Glutamatergic neuron (in vitro differentiated cells): ENCODE measurements around the gene NHEJ1. TPM values are rescaled to one million over a fixed set of nuclear protein-coding genes. Genes with fewer than 3 reads are reported as not detected.

Experiments used
- DNase-seq: peaks from one replicate; pipeline ENCODE4 v3.0.0; 2022
- H3K27ac Mint-ChIP-seq: one replicate; pipeline ENCODE4 v1.8.0; 2020; ENCODE audit warnings: mild to moderate bottlenecking, mixed read lengths, inconsistent platforms; ENCODE audit not compliant: unreplicated experiment
- H3K27me3 Mint-ChIP-seq: one replicate; pipeline ENCODE4 v1.8.0; 2020; ENCODE audit warnings: mild to moderate bottlenecking, moderate library complexity, mixed read lengths, inconsistent platforms; ENCODE audit not compliant: unreplicated experiment
- H3K36me3 Mint-ChIP-seq: one replicate; pipeline ENCODE4 v1.8.0; 2020; ENCODE audit warnings: mild to moderate bottlenecking, mixed read lengths, inconsistent platforms; ENCODE audit not compliant: unreplicated experiment
- H3K4me1 Mint-ChIP-seq: one replicate; pipeline ENCODE4 v1.8.0; 2020; ENCODE audit warnings: mild to moderate bottlenecking, low read depth, mixed read lengths, inconsistent platforms; ENCODE audit not compliant: unreplicated experiment
- H3K4me3 Mint-ChIP-seq: one replicate; pipeline ENCODE4 v1.8.0; 2020; ENCODE audit warnings: mild to moderate bottlenecking, mixed read lengths, inconsistent platforms; ENCODE audit not compliant: unreplicated experiment
- H3K9me3 Mint-ChIP-seq: one replicate; pipeline ENCODE4 v1.8.0; 2020; ENCODE audit warnings: mild to moderate bottlenecking, moderate library complexity, mixed read lengths, inconsistent platforms; ENCODE audit not compliant: unreplicated experiment
- total RNA-seq: library from RNA; stranded (reverse); fragmentation: NEBNext Ultra II Directional; extraction: Animal tissue kit (Norgen Biotek cat#: 25700); gene quantifications from one replicate; pipeline ENCODE4 v1.2.1, GENCODE V29; 2021; ENCODE audit not compliant: unreplicated experiment
- TF ChIP-seq, protein P1 (sequence below): fragments of 200-600 bp; sonication (generic); IDR thresholded peaks from one replicate; pipeline ENCODE4 v1.5.0; 2021; ENCODE audit not compliant: partially characterized antibody, unreplicated experiment

The NHEJ1 gene
- total RNA-seq, 1 donor from 2014 or later = 24.8 TPM

DNA sequence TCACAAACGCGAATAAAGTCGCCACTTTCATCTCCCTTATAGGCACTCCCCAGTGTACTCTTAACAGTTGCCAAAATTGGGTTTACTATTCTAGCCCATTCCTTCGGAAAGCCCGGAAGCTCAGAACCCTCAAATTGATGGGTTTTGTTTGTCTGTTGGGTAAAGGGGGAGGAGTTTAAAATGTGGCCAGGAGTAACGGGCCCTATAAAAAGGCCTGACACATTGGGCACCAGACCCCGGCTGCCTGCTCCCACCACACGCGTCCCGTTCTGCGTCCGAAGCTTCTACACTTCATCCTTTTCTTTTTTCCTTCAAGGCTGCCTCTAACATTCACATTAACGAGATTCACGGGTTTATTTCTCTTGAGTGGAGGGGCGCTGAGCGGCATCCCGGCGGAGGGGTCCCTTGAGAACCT lies 837 bp downstream of the NHEJ1 start:
- peaks cover 8% of the 10 kb centered on the region for H3K4me1 Mint-ChIP-seq
- no peak for DNase-seq

DNA sequence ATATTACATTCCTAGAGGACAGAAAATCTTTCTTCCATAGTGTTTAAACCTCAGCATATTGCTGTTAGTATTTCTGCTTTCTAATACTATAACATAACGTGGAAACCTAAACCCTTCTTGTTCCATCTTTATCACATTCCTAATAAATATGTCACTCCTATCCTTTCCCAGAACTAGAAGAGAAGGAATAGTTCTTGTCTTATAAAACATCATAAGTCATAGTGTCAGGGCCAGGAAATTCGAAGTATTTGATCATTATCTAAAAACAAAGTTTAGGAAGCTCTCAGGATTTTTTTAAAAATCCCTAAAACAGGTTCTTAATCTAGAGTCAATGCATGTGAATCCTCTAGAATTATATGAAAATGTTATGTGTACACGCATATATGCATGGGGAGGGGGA lies 2.0 kb downstream of the NHEJ1 start:
- peaks cover 9% of the 10 kb centered on the region for H3K27me3 Mint-ChIP-seq
- H3K36me3 Mint-ChIP-seq = no peaks in the 10 kb centered on the region
- DNase-seq = no peak
- peak overlapping the region; percentile 48 for H3K4me3 Mint-ChIP-seq
- TF ChIP-seq, protein P1, sequence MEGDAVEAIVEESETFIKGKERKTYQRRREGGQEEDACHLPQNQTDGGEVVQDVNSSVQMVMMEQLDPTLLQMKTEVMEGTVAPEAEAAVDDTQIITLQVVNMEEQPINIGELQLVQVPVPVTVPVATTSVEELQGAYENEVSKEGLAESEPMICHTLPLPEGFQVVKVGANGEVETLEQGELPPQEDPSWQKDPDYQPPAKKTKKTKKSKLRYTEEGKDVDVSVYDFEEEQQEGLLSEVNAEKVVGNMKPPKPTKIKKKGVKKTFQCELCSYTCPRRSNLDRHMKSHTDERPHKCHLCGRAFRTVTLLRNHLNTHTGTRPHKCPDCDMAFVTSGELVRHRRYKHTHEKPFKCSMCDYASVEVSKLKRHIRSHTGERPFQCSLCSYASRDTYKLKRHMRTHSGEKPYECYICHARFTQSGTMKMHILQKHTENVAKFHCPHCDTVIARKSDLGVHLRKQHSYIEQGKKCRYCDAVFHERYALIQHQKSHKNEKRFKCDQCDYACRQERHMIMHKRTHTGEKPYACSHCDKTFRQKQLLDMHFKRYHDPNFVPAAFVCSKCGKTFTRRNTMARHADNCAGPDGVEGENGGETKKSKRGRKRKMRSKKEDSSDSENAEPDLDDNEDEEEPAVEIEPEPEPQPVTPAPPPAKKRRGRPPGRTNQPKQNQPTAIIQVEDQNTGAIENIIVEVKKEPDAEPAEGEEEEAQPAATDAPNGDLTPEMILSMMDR = no peak
- H3K4me1 Mint-ChIP-seq = peaks cover 8% of the 10 kb centered on the region
- peaks cover 5% of the 10 kb centered on the region for H3K9me3 Mint-ChIP-seq
- no peak overlapping the region for H3K27ac Mint-ChIP-seq

More for the DNA sequence above, 837 bp downstream of the NHEJ1 start:
- H3K27me3 Mint-ChIP-seq = peaks cover 9% of the 10 kb centered on the region
- H3K36me3 Mint-ChIP-seq = no peaks in the 10 kb centered on the region
- H3K4me3 Mint-ChIP-seq = peak overlapping the region; percentile 90
- TF ChIP-seq, protein P1 = no peak
- peak overlapping the region; percentile 94 for H3K27ac Mint-ChIP-seq
- peaks cover 5% of the 10 kb centered on the region for H3K9me3 Mint-ChIP-seq

DNA sequence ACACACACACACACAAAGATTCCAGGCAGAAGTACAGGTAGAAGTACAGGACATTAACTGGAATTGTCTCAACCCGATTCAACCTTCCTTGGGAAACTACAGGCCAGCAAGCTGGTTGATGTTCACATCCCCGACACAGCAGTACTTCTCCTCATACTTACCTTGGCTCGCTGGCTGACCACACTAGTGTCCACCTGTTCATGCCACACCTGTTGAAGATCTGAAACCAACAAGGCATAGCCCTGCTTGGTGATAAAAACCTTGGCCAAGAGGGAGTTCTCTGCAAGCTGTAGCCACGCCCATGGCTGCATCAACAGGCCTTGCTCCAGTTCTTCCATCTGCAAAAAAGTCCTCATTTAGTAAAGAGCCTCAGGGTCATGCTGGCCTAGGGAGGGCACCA lies 2.6 kb downstream of the NHEJ1 start:
- H3K9me3 Mint-ChIP-seq = peaks cover 5% of the 10 kb centered on the region
- TF ChIP-seq, protein P1 = no peak
- no peak overlapping the region for H3K27ac Mint-ChIP-seq
- peaks cover 9% of the 10 kb centered on the region for H3K27me3 Mint-ChIP-seq
- H3K4me3 Mint-ChIP-seq = no peak overlapping the region
- H3K36me3 Mint-ChIP-seq = no peaks in the 10 kb centered on the region
- H3K4me1 Mint-ChIP-seq = peaks cover 8% of the 10 kb centered on the region
- no peak for DNase-seq

DNA sequence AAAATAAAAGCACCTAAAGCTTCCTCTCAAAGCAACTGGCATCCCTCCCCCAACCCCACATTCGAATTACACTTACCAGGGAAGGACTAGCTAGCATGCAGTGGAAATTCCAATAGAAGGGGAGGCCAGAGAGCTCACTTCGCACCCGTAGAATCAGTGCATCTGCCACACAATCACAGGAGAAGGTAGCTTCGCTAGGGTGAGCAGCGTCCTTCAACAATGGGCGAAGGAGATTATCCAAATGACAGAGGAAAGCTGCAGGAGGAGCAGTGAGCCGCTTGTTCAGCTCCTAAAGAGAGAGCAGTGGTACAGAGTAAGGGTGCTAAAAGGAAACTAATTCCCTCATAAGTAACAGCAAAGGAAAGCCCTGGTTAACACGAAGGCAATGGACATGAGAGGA lies 3.2 kb downstream of the NHEJ1 start:
- Mint-ChIP-seq H3K4me3 (no peak overlapping the region), H3K9me3 (peaks cover 5% of the 10 kb centered on the region)

DNA sequence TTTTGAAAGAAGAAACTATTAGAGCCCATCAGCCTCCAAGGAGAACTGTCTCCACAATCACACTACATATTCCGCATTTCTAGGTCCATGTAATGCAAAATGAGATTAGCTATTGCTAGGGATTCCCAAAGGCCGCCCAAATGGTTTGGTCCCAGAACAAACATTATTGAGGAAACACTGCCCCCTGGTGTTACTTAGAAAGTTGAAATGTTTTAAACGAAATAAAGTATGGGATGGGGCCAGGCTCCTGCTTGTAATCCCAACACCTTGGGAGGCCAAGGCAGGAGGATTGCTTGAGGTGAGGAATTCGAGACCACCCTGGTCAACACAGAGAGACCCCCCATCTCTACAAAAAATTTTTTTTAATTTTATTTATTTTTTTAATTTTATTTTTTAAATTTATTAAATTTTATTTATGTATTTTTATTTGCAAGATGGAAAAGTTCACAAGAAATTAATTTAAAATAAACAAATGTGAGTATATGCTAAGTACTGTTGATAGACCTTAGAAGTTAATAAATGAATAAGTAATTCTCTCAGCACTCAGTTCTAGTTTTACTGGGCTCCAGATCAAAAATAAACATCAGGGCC lies 5.5 kb downstream of the NHEJ1 start:
- Mint-ChIP-seq H3K4me3 (no peak overlapping the region), H3K27ac (no peak overlapping the region), H3K4me1 (peaks cover 8% of the 10 kb centered on the region), H3K27me3 (peaks cover 5% of the 10 kb centered on the region), H3K36me3 (no peaks in the 10 kb centered on the region), H3K9me3 (peaks cover 3% of the 10 kb centered on the region)
- DNase-seq = no peak
- TF ChIP-seq, protein P1 = peak; percentile 87

More for the DNA sequence above, 3.2 kb downstream of the NHEJ1 start:
- Mint-ChIP-seq H3K36me3 (no peaks in the 10 kb centered on the region), H3K27ac (no peak overlapping the region), H3K27me3 (peaks cover 9% of the 10 kb centered on the region), H3K4me1 (peaks cover 8% of the 10 kb centered on the region)
- TF ChIP-seq, protein P1 = no peak
- DNase-seq = no peak
